ENCODE results near the gene ACOT8.

ACOT8 gene

DNA sequence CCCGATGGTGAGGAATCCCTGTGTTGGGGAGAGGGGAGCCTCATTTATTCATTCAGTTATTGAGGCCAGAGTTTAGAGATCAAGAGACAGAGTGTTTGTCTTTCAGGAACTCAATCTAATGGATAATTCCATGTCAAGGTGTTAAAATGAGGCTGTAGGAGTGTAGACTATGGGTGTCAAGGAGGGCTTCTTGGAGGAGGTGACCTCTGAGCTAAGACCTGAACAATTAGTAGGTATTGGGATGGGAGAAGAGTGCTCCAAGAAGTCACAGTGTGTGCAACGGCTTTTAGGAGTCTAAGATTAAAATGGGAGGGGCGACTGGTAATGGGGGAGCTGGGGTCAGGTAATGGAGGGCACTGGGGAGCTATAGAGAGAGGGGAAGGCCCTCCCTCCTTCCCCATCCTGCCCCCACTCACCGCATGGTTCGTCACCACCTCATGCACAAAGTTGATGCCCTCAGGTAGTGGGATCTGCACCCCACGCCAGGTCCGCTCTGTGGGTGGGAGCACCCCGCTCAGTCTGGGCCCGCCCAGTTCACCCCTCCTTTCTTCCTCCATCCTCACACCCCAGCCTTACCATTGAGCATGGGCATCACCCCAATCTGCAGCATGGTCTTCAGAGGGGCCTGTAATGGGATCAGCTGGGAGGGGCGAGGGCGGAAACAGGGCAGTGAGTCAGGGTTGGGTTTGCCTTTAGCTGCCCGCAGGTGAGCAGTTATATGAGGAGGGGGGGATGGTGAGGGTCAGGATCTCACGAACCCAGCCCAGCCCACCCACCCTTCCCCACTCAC lies 42.0 kb upstream of the ACOT8 start:
- H3K27ac ChIP-seq = no peak overlapping the region
- no peak overlapping the region for H3K4me2 ChIP-seq
- H3K36me3 ChIP-seq (ENCODE audit: insufficient read depth) = no peaks in the 10 kb centered on the region
- no peaks in the 10 kb centered on the region for H3K4me1 ChIP-seq (ENCODE audit: low read depth, poor library complexity, severe bottlenecking)
- H3K79me2 ChIP-seq (ENCODE audit: insufficient read depth, low read depth) = no peaks in the 10 kb centered on the region
- TF ChIP-seq, protein P1, sequence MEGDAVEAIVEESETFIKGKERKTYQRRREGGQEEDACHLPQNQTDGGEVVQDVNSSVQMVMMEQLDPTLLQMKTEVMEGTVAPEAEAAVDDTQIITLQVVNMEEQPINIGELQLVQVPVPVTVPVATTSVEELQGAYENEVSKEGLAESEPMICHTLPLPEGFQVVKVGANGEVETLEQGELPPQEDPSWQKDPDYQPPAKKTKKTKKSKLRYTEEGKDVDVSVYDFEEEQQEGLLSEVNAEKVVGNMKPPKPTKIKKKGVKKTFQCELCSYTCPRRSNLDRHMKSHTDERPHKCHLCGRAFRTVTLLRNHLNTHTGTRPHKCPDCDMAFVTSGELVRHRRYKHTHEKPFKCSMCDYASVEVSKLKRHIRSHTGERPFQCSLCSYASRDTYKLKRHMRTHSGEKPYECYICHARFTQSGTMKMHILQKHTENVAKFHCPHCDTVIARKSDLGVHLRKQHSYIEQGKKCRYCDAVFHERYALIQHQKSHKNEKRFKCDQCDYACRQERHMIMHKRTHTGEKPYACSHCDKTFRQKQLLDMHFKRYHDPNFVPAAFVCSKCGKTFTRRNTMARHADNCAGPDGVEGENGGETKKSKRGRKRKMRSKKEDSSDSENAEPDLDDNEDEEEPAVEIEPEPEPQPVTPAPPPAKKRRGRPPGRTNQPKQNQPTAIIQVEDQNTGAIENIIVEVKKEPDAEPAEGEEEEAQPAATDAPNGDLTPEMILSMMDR (conservative IDR thresholded peaks at IDR 0.05; ENCODE audit: low read depth, low read length) = no peak
- H3K27me3 ChIP-seq (ENCODE audit: insufficient read depth, low read depth) = no peaks in the 10 kb centered on the region
- no peak overlapping the region for H2AFZ ChIP-seq (ENCODE audit: low read depth)
- H4K20me1 ChIP-seq (ENCODE audit: insufficient read depth) = no peaks in the 10 kb centered on the region
- H3K9ac ChIP-seq = no peak overlapping the region
- H3K4me3 ChIP-seq (IDR thresholded peaks at IDR 0.05; ENCODE audit: insufficient read depth, low read depth, low read length) = no peak overlapping the region

DNA sequence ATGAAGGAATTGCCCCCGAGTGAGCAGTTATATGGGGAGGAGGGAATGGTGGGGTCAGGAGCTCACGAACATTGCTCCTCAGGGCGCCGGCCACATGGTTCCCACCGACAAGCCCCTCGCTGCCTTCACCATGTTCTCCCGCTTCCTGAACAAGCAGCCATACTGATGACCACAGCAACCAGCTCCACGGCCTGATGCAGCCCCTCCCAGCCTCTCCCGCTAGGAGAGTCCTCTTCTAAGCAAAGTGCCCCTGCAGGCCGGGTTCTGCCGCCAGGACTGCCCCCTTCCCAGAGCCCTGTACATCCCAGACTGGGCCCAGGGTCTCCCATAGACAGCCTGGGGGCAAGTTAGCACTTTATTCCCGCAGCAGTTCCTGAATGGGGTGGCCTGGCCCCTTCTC lies 41.1 kb upstream of the ACOT8 start:
- Histone ChIP-seq H4K20me1 (ENCODE audit: insufficient read depth) (no peaks in the 10 kb centered on the region), H3K27me3 (ENCODE audit: insufficient read depth, low read depth) (no peaks in the 10 kb centered on the region), H3K4me3 (IDR thresholded peaks at IDR 0.05; ENCODE audit: insufficient read depth, low read depth, low read length) (no peak overlapping the region), H3K79me2 (ENCODE audit: insufficient read depth, low read depth) (no peaks in the 10 kb centered on the region), H3K4me1 (ENCODE audit: low read depth, poor library complexity, severe bottlenecking) (no peaks in the 10 kb centered on the region), H2AFZ (ENCODE audit: low read depth) (no peak overlapping the region), H3K27ac (no peak overlapping the region), H3K36me3 (ENCODE audit: insufficient read depth) (no peaks in the 10 kb centered on the region), H3K4me2 (no peak overlapping the region), H3K9ac (no peak overlapping the region)
- TF ChIP-seq, protein P1 (conservative IDR thresholded peaks at IDR 0.05; ENCODE audit: low read depth, low read length) = no peak

DNA sequence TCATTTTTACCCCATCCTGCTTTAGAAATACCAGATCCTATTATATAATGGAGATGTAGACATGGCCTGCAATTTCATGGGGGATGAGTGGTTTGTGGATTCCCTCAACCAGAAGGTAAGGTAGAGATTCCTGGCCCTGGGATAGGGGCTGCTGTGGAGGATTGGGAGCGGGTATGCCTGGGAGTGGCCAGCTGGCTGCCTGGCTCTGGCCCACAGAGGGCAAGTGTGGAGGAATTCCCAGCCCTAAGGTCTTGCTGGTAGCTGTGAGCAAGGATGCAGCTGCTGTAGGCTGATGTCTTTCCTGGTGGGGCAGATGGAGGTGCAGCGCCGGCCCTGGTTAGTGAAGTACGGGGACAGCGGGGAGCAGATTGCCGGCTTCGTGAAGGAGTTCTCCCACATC lies 40.5 kb upstream of the ACOT8 start:
- Histone ChIP-seq H3K27me3 (ENCODE audit: insufficient read depth, low read depth) (no peaks in the 10 kb centered on the region), H3K36me3 (ENCODE audit: insufficient read depth) (no peaks in the 10 kb centered on the region), H3K4me1 (ENCODE audit: low read depth, poor library complexity, severe bottlenecking) (peaks cover 4% of the 10 kb centered on the region), H3K27ac (no peak overlapping the region), H3K4me2 (no peak overlapping the region), H4K20me1 (ENCODE audit: insufficient read depth) (no peaks in the 10 kb centered on the region), H3K4me3 (IDR thresholded peaks at IDR 0.05; ENCODE audit: insufficient read depth, low read depth, low read length) (no peak overlapping the region), H3K9ac (no peak overlapping the region), H2AFZ (ENCODE audit: low read depth) (no peak overlapping the region), H3K79me2 (ENCODE audit: insufficient read depth, low read depth) (no peaks in the 10 kb centered on the region)
- TF ChIP-seq, protein P1 (conservative IDR thresholded peaks at IDR 0.05; ENCODE audit: low read depth, low read length) = no peak

DNA sequence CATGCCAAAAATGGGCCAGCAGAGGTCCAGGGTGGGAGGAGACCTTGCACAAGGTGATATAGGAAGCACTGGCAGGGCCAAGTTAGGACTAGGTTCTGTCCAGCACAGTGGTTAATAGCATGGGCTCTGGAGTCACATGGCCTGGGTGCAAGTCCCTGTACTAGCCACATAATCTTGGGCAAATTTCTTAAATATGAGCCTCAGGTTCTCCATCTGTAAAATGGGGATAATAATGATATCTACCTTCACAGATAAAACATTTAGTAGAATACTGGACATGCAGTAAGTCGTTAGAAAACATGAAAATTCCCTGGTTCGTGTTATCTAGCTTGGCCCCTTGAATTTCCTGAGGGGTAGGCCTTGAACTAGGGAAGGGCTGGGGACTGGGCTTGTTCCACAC lies 40.1 kb upstream of the ACOT8 start:
- Histone ChIP-seq H3K4me1 (ENCODE audit: low read depth, poor library complexity, severe bottlenecking) (peaks cover 4% of the 10 kb centered on the region), H3K27me3 (ENCODE audit: insufficient read depth, low read depth) (no peaks in the 10 kb centered on the region), H2AFZ (ENCODE audit: low read depth) (no peak overlapping the region), H4K20me1 (ENCODE audit: insufficient read depth) (no peaks in the 10 kb centered on the region), H3K4me3 (IDR thresholded peaks at IDR 0.05; ENCODE audit: insufficient read depth, low read depth, low read length) (no peak overlapping the region), H3K79me2 (ENCODE audit: insufficient read depth, low read depth) (no peaks in the 10 kb centered on the region), H3K36me3 (ENCODE audit: insufficient read depth) (no peaks in the 10 kb centered on the region), H3K9ac (no peak overlapping the region), H3K4me2 (no peak overlapping the region), H3K27ac (no peak overlapping the region)
- TF ChIP-seq, protein P1 (conservative IDR thresholded peaks at IDR 0.05; ENCODE audit: low read depth, low read length) = no peak

Measured in KMS-11 (cell line).